ENCODE measurements around the gene CARD10.
A peak's percentile ranks its signal among the peaks of the same experiment; 100 is the strongest.
"Not testable (repeated sequence)": the region's sequence is repeated elsewhere in the genome, so short reads cannot be mapped to it uniquely, and the experiment has no call there.

CARD10 gene

GRCh38 chr22:37485395-37486223, 33.6 kb downstream of the CARD10 start:
- peak in 1 of 2 donors; percentile 23 for DNase-seq

GRCh38 chr22:37484480-37485394, 34.5 kb downstream of the CARD10 start:
- DNase-seq: peak; percentile 67 to 75

- no peak for DNase-seq
Measured at GRCh38 chr22:37483050-37483449, 36.2 kb downstream of the CARD10 start.

GRCh38 chr22:37482244-37482643, 37.0 kb downstream of the CARD10 start:
- DNase-seq: no peak

GRCh38 chr22:37481347-37481907, 37.8 kb downstream of the CARD10 start:
- no peak for DNase-seq

GRCh38 chr22:37480387-37481346, 38.5 kb downstream of the CARD10 start:
- DNase-seq: no peak

- DNase-seq: no peak
Measured at GRCh38 chr22:37479196-37479595, 40.0 kb downstream of the CARD10 start.

- no peak for DNase-seq
Measured at GRCh38 chr22:37476389-37477329, 42.6 kb downstream of the CARD10 start.

- DNase-seq: no peak
Measured at GRCh38 chr22:37474447-37475090, 44.6 kb downstream of the CARD10 start.

- no peak for DNase-seq
Measured at GRCh38 chr22:37473437-37473946, 45.7 kb downstream of the CARD10 start.

GRCh38 chr22:37472418-37473006, 46.7 kb downstream of the CARD10 start:
- peak; percentile 50 to 52 for DNase-seq

GRCh38 chr22:37471727-37472417, 47.3 kb downstream of the CARD10 start:
- DNase-seq: no peak

- no peak for DNase-seq
Measured at GRCh38 chr22:37470087-37470445, 49.1 kb downstream of the CARD10 start.

- no peak for DNase-seq
Measured at GRCh38 chr22:37469416-37470086, 49.7 kb downstream of the CARD10 start.

- not testable (repeated sequence) for DNase-seq
Measured at GRCh38 chr22:37468201-37468695, 51.0 kb downstream of the CARD10 start.

- no peak for DNase-seq
Measured at GRCh38 chr22:37467391-37467955, 51.7 kb downstream of the CARD10 start.

GRCh38 chr22:37464181-37464580, 55.0 kb downstream of the CARD10 start:
- DNase-seq: no peak

- DNase-seq: no peak
Measured at GRCh38 chr22:37462983-37463382, 56.2 kb downstream of the CARD10 start.
